IPS DF 4.7 (cell line): Measurements from ENCODE around the gene SRBD1.

Experiments
- DNase-seq: peaks from one replicate; pipeline ENCODE4 v3.0.0-alpha.2; 2013; ENCODE audit warnings: low spot score; ENCODE audit errors: extremely low read depth

SRBD1 gene

DNA sequence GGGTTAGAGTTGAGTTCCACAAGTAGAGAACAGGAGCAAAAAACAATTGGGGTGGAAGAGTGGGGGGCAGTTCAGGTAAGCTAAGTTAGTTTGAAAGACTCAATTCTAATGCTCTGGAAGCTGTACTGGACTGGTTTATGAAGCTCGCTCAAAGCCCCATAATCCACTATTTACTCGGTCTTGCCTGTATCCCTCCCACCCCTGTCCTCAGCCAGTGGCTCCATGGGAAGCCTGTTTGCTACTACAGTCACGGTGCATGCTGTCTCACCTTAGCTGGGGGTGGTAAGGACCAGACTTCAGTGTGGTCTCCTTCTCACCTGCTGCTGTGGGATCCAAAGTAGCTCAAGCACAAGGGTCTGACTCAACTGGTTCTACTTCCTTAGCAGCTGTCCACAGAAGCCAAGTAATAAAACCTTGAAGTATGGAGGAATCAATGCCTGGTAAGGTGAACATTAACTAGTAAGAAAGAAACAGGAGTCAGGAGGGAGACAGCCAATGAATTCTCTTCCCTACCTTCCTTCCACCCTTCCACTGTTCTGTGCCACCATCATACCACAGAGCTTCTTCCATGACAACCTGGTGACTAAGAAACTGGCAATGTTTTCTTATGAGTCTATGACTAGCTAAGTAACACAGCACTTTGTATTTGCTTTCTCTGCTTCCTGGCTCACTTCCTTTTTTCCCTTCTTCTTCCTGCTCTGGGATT lies 230.8 kb downstream of the SRBD1 start:
- no peak for DNase-seq

GRCh38 chr2:45379399-45380087 lies 231.5 kb downstream of the SRBD1 start:
- no peak for DNase-seq

GRCh38 chr2:45373534-45373933 lies 237.5 kb downstream of the SRBD1 start:
- no peak for DNase-seq

GRCh38 chr2:45370369-45370768 lies 240.7 kb downstream of the SRBD1 start:
- no peak for DNase-seq

GRCh38 chr2:45368792-45369191 lies 242.3 kb downstream of the SRBD1 start:
- DNase-seq, result no peak

DNA sequence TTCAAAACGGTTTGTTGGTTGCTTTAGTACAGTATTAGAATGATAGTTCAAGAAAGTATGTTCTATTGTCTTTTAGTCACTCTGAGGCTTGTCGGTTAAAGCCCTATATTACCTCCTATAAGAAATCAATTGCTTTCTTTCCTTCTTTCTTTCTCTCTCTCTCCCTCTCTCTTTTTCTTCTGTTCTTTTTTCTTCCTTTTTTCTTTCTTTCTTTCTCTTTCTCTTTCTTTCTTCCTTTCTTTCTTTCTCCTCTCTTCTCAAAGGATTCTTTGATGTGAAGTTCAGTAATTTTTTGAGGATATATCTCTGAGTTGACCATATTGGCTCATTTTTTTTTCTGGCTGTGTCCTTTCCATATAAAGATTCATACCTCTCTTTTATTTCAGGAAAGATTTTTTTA lies 249.4 kb downstream of the SRBD1 start:
- no peak for DNase-seq

DNA sequence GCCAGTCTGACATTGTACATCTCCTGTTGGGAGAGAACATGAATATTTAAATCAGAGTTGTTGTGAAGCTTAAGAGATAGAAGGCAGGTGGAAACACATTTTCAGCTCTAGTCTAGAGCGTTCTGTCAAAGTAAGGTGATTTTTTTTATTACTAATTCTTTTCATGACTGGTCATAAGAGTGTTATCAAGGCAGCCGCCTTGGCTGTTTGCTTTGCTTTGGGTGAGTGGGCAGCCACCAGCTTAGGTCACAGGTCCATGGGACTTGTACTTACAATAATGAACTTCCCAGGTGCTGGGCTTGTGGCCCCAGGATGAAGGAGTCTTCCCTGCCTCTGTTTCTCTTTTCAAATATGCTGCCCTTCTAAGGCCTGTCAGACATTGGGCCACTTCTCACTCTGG lies 256.3 kb downstream of the SRBD1 start:
- DNase-seq, result no peak

DNA sequence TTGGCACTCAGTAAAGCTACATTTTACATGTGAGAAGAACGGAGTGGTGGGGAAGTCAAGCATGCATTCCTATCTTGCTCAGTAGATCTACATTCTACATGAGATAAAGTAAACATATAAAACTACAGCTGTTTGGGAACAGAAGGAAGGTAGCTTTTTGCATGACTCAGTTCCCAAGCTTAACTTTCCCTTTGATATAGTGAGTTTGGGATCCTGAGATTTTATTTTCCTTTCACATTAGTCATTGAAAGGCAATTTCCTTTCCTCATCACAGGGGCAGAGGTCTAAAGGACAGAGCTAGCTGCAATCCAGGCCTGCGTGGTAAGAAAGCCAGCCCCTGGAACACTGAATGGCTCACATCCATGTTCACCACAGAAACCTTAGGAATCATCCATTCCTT lies 257.2 kb downstream of the SRBD1 start:
- no peak for DNase-seq

DNA sequence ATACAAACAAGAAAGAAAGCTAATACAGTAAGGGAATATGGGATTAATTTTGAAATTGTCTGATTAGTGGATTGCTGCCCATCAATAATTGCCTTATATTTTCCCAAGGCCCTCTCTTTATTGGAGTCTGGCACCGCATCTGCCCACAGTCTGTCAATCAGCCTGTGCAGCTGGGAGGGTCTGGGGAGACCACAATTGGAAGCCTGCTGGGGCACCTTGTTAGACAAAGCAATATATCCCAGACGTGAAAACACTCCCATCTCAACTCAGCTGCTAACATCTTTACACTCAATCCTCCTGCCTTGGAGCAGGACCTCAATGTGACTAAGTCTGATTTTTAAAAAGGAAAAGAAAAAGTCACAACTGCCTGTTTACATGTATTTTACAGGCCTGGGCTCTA lies 258.6 kb downstream of the SRBD1 start:
- DNase-seq, result no peak

GRCh38 chr2:45345331-45346234 lies 265.5 kb downstream of the SRBD1 start:
- no peak for DNase-seq

DNA sequence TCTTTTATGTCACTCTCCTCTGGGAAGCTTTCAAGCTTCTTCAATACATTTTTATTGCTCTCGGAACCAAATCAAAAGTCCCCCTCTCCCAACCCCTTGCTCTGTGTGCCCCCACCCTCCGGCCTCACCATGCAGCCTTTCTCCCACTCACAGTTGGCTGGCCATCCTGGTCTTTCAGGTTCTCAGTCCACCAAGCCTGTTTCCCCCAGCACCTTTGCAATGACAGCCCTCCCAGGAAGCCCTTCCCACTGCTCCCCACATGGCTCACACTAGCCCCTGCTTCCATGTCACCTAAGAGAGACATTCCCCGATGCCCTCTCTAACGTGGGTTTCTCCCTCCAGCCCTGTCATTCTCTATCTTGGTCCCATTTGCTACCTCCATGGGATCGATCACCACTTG lies 266.6 kb downstream of the SRBD1 start:
- DNase-seq, result no peak

- no peak for DNase-seq
Measured at GRCh38 chr2:45344071-45344470, 267.0 kb downstream of the SRBD1 start.

- DNase-seq, result no peak
Measured at GRCh38 chr2:45343251-45344017, 267.6 kb downstream of the SRBD1 start.

DNA sequence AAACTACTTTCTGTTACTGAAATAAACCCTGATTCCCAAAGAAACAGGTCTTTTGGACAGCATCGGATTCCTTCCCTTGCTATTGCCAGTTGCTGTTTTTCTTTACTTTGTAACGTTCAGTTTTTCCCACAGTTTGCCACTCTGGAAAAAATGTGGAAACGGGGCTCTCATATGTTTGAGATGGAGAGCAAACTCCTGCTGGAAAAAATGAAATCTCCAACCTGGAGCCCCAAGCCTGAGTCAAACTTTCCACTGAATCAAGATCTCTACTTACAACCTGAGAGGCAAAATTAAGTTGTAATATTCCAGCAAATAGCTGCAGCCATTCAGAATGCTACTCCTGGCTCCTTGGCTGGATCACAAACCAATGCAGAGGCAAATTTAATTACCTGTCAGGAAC lies 270.7 kb downstream of the SRBD1 start:
- DNase-seq, result no peak

- no peak for DNase-seq
Measured at GRCh38 chr2:45339253-45339652, 271.8 kb downstream of the SRBD1 start.
